Brain microvascular endothelial cell (primary cell): Measurements from ENCODE around the gene PRRG4.
A peak's percentile ranks its signal among the peaks of the same experiment; 100 is the strongest.

Experiments
- DNase-seq: peaks from one replicate; pipeline ENCODE4 v3.0.0-alpha.2; 2020
- H3K27ac ChIP-seq: fragments of 250-450 bp; sonication (Bioruptor Pico); 2 replicates; pipeline ENCODE4 v1.5.1; 2020; ENCODE audit warnings: mild to moderate bottlenecking, moderate library complexity
- H3K27me3 ChIP-seq: fragments of 250-450 bp; sonication (Bioruptor Pico); replicated peaks from 2 replicates; pipeline ENCODE4 v1.5.1; 2020; ENCODE audit warnings: mild to moderate bottlenecking
- H3K36me3 ChIP-seq: fragments of 250-450 bp; sonication (Bioruptor Pico); replicated peaks from 2 replicates; pipeline ENCODE4 v1.5.1; 2020; ENCODE audit warnings: mild to moderate bottlenecking
- H3K4me3 ChIP-seq: 2 replicates; pipeline ENCODE4 v1.5.1; 2011; ENCODE audit warnings: low read depth, mild to moderate bottlenecking, control low read depth, low read length, moderate library complexity
- CTCF ChIP-seq: IDR thresholded peaks from 2 replicates; pipeline ENCODE4 v1.5.1; 2011; ENCODE audit warnings: low read depth, mild to moderate bottlenecking, moderate library complexity, low read length, control low read depth, inconsistent platforms; ENCODE audit errors: missing control alignments
- in situ Hi-C: cut with HindIII; loops from 2 replicates; pipeline ENCODE4 v1.10.0; 2017; ENCODE audit warnings: low sequenced_read_pairs, low pct_ligation_motif_present

PRRG4 gene

DNA sequence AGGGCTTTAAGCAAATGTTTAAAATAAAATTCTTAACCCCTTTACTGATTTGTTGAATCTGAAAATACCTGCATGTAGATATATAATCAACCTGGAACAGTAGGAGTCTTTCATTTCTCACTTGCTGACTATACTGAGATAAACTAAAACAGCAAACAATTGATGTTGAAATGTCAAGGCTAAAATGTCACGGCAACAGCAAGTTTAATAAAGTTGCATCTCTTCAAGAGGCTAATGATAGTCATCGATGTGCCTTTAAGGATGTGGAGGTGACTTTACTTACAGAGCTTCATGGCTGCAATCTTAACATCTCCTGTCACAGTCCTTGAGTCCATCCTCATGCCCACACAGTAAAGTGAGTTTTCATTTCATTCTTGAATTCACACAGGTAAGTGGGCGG, 3.6 kb upstream of the PRRG4 start:
- no peak for TF ChIP-seq CTCF
- no peak for DNase-seq
- no peaks in the 10 kb centered on the region for H3K36me3 ChIP-seq
- H3K27ac ChIP-seq: no peak overlapping the region
- H3K27me3 ChIP-seq: peaks cover 7% of the 10 kb centered on the region
- H3K4me3 ChIP-seq: no peak overlapping the region
- in situ Hi-C loops: no loop called here

- TF ChIP-seq CTCF: no peak
- DNase-seq: no peak
- Histone ChIP-seq H3K27ac (no peak overlapping the region), H3K36me3 (no peaks in the 10 kb centered on the region), H3K4me3 (no peak overlapping the region), H3K27me3 (peaks cover 7% of the 10 kb centered on the region)
- in situ Hi-C loops: no loop called here
Observed at GRCh38 chr11:32827276-32827675, 2.5 kb upstream of the PRRG4 start.

- Histone ChIP-seq H3K27ac (no peak overlapping the region), H3K4me3 (peak overlapping the region; percentile 60), H3K27me3 (peaks cover 7% of the 10 kb centered on the region), H3K36me3 (no peaks in the 10 kb centered on the region)
- peak; percentile 5 for DNase-seq
- TF ChIP-seq CTCF: no peak
- in situ Hi-C loops: no loop called here
Observed at GRCh38 chr11:32829157-32829679, 509 bp upstream of the PRRG4 start.

GRCh38 chr11:32830413-32830738, 649 bp downstream of the PRRG4 start:
- H3K36me3 ChIP-seq: no peaks in the 10 kb centered on the region
- H3K4me3 ChIP-seq: peak overlapping the region; percentile 60
- H3K27me3 ChIP-seq: peaks cover 7% of the 10 kb centered on the region
- no peak for DNase-seq
- no peak overlapping the region for H3K27ac ChIP-seq
- TF ChIP-seq CTCF: no peak
- in situ Hi-C loops: no loop called here

DNA sequence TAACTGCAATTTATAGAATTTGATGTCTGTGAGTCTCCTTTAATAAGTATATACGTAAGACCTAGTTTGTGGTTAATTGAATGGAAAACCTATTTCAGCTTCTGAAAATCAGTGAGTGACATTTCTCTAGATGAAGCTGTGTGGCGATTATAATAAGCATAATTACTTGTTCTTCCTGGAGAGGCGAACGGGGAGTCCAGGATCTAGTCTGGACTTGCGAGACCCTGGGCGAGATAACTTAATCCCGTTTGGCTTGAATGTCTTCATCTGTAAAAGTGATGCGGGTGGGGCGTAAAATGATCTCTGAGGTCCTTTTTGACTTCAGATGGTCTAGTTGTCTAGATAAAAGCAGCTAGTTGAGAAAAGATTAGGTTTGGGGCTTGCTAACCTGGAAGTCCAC, 1.1 kb downstream of the PRRG4 start:
- in situ Hi-C loops: no loop called here
- no peak for DNase-seq
- Histone ChIP-seq H3K27me3 (peaks cover 7% of the 10 kb centered on the region), H3K4me3 (no peak overlapping the region), H3K27ac (no peak overlapping the region), H3K36me3 (no peaks in the 10 kb centered on the region)
- TF ChIP-seq CTCF: no peak

DNA sequence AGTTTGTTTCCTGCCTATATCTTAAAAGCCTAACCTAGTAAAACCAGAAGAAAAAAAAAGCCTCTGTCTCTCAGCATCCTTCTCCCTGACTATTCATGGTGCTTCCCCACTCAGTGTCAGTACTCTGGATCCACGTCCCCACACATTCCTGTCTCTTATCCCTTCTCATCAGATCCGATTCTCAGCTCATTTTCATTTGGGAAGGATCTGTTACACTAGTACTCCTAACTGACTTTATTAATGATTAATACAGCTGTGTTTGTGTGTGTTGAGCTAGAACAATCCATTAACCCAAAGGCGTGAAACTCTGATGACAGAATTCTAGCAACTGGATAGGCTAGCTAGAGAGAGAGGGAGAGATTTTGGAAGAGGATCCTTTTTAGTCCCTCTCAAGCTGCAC, 1.5 kb downstream of the PRRG4 start:
- TF ChIP-seq CTCF: no peak
- Histone ChIP-seq H3K4me3 (no peak overlapping the region), H3K27ac (no peak overlapping the region), H3K36me3 (no peaks in the 10 kb centered on the region), H3K27me3 (peaks cover 7% of the 10 kb centered on the region)
- in situ Hi-C loops: no loop called here
- no peak for DNase-seq
